ENCODE measurements around the gene RNF17.

RNF17 gene

GRCh38 chr13:24717217-24717616 lies 46.8 kb upstream of the RNF17 start:
- no peaks in the 10 kb centered on the region for H3K9me2 ChIP-seq (replicated peaks; ENCODE audit: insufficient read depth, low read length)
- H3K4me1 ChIP-seq (ENCODE audit: low read length), result no peaks in the 10 kb centered on the region
- no peaks in the 10 kb centered on the region for H3K79me2 ChIP-seq (ENCODE audit: low read length)

DNA sequence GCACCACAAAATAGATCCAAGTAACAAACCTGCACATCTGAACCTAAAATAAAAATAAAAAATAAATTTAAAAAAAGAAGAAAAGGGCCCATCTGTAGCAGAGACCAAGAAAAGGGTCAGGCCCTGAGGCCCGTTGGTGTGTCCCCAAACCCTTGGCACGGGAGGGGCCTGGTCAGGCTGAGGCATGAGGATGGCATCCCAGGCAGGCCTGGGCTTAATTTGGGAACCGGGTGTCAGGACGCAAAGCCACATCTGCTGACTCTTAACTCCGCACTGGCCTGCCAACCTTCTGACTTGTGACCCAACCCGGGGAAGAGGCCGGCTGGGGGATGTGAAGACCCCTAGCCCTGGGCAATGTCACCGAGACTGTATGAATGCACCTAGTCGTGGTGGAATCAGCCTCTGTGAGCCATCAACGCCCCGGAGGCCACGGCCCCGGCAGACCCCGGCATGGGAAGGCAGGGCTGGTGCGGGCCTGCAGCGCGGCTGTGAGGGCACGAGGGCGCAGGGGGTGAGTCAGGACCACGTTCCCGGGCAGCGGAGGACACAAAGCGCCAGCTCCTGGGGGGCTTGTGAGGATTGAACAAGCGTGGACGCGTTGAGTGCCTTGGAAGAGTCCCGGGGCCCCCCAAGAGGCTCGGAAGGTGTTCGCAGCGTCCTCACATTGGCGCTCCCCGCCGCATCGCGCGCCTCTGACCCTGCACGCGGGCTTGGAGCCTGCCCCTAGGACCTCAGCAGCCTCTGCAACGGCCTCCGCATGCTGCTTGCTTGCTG lies 45.6 kb upstream of the RNF17 start:
- Histone ChIP-seq H2AFZ (ENCODE audit: low read length) (no peak overlapping the region), H4K20me1 (ENCODE audit: insufficient read depth, low read length) (no peaks in the 10 kb centered on the region), H3K27me3 (replicated peaks; ENCODE audit: insufficient read depth, low read length) (no peaks in the 10 kb centered on the region), H3K27ac (ENCODE audit: low read length) (no peak overlapping the region), H3K79me2 (ENCODE audit: low read length) (no peaks in the 10 kb centered on the region), H3K9ac (ENCODE audit: low read length) (no peak overlapping the region), H3K9me3 (replicated peaks; ENCODE audit: insufficient read depth, low read length) (no peaks in the 10 kb centered on the region), H3F3A (ENCODE audit: insufficient read depth, low read length) (no peaks in the 10 kb centered on the region), H3K36me3 (replicated peaks; ENCODE audit: insufficient read depth, low read length) (no peaks in the 10 kb centered on the region), H3K4me3 (ENCODE audit: low read length) (no peak overlapping the region), H3K9me2 (replicated peaks; ENCODE audit: insufficient read depth, low read length) (no peaks in the 10 kb centered on the region), H3K4me2 (ENCODE audit: low read depth, low read length) (no peak overlapping the region), H3K4me1 (ENCODE audit: low read length) (no peaks in the 10 kb centered on the region)
- TF ChIP-seq EZH2phosphoT487 (IDR thresholded peaks at IDR 0.05; ENCODE audit: low read length) (no peak), EZH2 (optimal IDR thresholded peaks at IDR 0.05; ENCODE audit: low read depth, low read length) (no peak)
- TF ChIP-seq, protein P1, sequence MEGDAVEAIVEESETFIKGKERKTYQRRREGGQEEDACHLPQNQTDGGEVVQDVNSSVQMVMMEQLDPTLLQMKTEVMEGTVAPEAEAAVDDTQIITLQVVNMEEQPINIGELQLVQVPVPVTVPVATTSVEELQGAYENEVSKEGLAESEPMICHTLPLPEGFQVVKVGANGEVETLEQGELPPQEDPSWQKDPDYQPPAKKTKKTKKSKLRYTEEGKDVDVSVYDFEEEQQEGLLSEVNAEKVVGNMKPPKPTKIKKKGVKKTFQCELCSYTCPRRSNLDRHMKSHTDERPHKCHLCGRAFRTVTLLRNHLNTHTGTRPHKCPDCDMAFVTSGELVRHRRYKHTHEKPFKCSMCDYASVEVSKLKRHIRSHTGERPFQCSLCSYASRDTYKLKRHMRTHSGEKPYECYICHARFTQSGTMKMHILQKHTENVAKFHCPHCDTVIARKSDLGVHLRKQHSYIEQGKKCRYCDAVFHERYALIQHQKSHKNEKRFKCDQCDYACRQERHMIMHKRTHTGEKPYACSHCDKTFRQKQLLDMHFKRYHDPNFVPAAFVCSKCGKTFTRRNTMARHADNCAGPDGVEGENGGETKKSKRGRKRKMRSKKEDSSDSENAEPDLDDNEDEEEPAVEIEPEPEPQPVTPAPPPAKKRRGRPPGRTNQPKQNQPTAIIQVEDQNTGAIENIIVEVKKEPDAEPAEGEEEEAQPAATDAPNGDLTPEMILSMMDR (IDR thresholded peaks at IDR 0.05; ENCODE audit: low read length), result no peak
- DNase-seq, result no peak

More at GRCh38 chr13:24717217-24717616, 46.8 kb upstream of the RNF17 start:
- TF ChIP-seq EZH2 (optimal IDR thresholded peaks at IDR 0.05; ENCODE audit: low read depth, low read length), result no peak
- no peak for TF ChIP-seq EZH2phosphoT487 (IDR thresholded peaks at IDR 0.05; ENCODE audit: low read length)
- TF ChIP-seq, protein P1 (IDR thresholded peaks at IDR 0.05; ENCODE audit: low read length), result no peak
- H3K27me3 ChIP-seq (replicated peaks; ENCODE audit: insufficient read depth, low read length), result no peaks in the 10 kb centered on the region
- DNase-seq, result no peak
- H3K36me3 ChIP-seq (replicated peaks; ENCODE audit: insufficient read depth, low read length), result no peaks in the 10 kb centered on the region
- no peaks in the 10 kb centered on the region for H3F3A ChIP-seq (ENCODE audit: insufficient read depth, low read length)
- no peak overlapping the region for H3K4me3 ChIP-seq (ENCODE audit: low read length)
- no peak overlapping the region for H3K9ac ChIP-seq (ENCODE audit: low read length)
- no peak overlapping the region for H2AFZ ChIP-seq (ENCODE audit: low read length)
- H4K20me1 ChIP-seq (ENCODE audit: insufficient read depth, low read length), result no peaks in the 10 kb centered on the region
- H3K4me2 ChIP-seq (ENCODE audit: low read depth, low read length), result no peak overlapping the region
- no peak overlapping the region for H3K27ac ChIP-seq (ENCODE audit: low read length)
- H3K9me3 ChIP-seq (replicated peaks; ENCODE audit: insufficient read depth, low read length), result no peaks in the 10 kb centered on the region

DNA sequence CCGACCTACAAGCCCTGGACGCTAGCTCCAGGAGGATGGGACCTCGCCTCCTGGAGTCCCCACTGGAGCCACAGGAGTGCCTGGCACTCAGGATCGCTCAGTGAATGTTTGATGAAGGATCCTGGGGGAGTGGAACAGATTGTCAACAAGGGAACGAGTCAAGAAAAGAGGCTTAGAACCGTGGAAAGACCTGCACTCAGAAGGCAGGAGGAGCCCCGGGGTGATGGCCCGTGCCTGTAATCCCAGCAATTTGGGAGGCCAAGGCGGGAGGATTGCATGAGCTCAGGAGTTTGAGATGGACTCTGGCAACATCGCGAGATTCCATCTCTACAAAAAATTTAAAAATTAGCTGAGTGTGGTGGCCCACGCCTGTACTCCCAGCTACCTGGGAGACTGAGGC lies 44.8 kb upstream of the RNF17 start:
- H3K9me3 ChIP-seq (replicated peaks; ENCODE audit: insufficient read depth, low read length), result no peaks in the 10 kb centered on the region
- no peak overlapping the region for H2AFZ ChIP-seq (ENCODE audit: low read length)
- no peak overlapping the region for H3K4me3 ChIP-seq (ENCODE audit: low read length)
- no peaks in the 10 kb centered on the region for H3K9me2 ChIP-seq (replicated peaks; ENCODE audit: insufficient read depth, low read length)
- H3K4me2 ChIP-seq (ENCODE audit: low read depth, low read length), result no peak overlapping the region
- H4K20me1 ChIP-seq (ENCODE audit: insufficient read depth, low read length), result no peaks in the 10 kb centered on the region
- TF ChIP-seq EZH2 (optimal IDR thresholded peaks at IDR 0.05; ENCODE audit: low read depth, low read length) (no peak), EZH2phosphoT487 (IDR thresholded peaks at IDR 0.05; ENCODE audit: low read length) (no peak)
- no peaks in the 10 kb centered on the region for H3K27me3 ChIP-seq (replicated peaks; ENCODE audit: insufficient read depth, low read length)
- DNase-seq, result no peak
- no peak overlapping the region for H3K27ac ChIP-seq (ENCODE audit: low read length)
- no peaks in the 10 kb centered on the region for H3K4me1 ChIP-seq (ENCODE audit: low read length)
- H3K9ac ChIP-seq (ENCODE audit: low read length), result no peak overlapping the region
- H3F3A ChIP-seq (ENCODE audit: insufficient read depth, low read length), result no peaks in the 10 kb centered on the region
- H3K79me2 ChIP-seq (ENCODE audit: low read length), result no peaks in the 10 kb centered on the region
- no peaks in the 10 kb centered on the region for H3K36me3 ChIP-seq (replicated peaks; ENCODE audit: insufficient read depth, low read length)

GRCh38 chr13:24723206-24723605 lies 40.8 kb upstream of the RNF17 start:
- DNase-seq, result no peak
- Histone ChIP-seq H3K9ac (ENCODE audit: low read length) (no peak overlapping the region), H3K9me3 (replicated peaks; ENCODE audit: insufficient read depth, low read length) (no peaks in the 10 kb centered on the region), H3K9me2 (replicated peaks; ENCODE audit: insufficient read depth, low read length) (no peaks in the 10 kb centered on the region), H3K36me3 (replicated peaks; ENCODE audit: insufficient read depth, low read length) (no peaks in the 10 kb centered on the region), H3K27ac (ENCODE audit: low read length) (no peak overlapping the region), H3K4me3 (ENCODE audit: low read length) (no peak overlapping the region), H3K4me1 (ENCODE audit: low read length) (no peaks in the 10 kb centered on the region), H3K4me2 (ENCODE audit: low read depth, low read length) (no peak overlapping the region), H3K79me2 (ENCODE audit: low read length) (no peaks in the 10 kb centered on the region), H2AFZ (ENCODE audit: low read length) (no peak overlapping the region), H3K27me3 (replicated peaks; ENCODE audit: insufficient read depth, low read length) (no peaks in the 10 kb centered on the region), H3F3A (ENCODE audit: insufficient read depth, low read length) (no peaks in the 10 kb centered on the region), H4K20me1 (ENCODE audit: insufficient read depth, low read length) (no peaks in the 10 kb centered on the region)
- TF ChIP-seq EZH2 (optimal IDR thresholded peaks at IDR 0.05; ENCODE audit: low read depth, low read length) (no peak), EZH2phosphoT487 (IDR thresholded peaks at IDR 0.05; ENCODE audit: low read length) (no peak)
- TF ChIP-seq, protein P1 (IDR thresholded peaks at IDR 0.05; ENCODE audit: low read length), result no peak

Measured in MM.1S (cell line).